Epithelial cell of proximal tubule (primary cell): ENCODE data around the gene RAD51B. TPM values are rescaled to one million over a fixed set of nuclear protein-coding genes. Genes with fewer than 3 reads are reported as not detected.
A peak's percentile ranks its signal among the peaks of the same experiment; 100 is the strongest.

Experiments used
- DNase-seq: peaks from one replicate; pipeline ENCODE4 v3.0.0-alpha.2; 2011; ENCODE audit warnings: low read depth
- H3K4me3 ChIP-seq: 2 replicates; pipeline ENCODE4 v1.5.1; 2011; ENCODE audit warnings: low read depth, mild to moderate bottlenecking, low read length
- CTCF ChIP-seq: conservative IDR thresholded peaks from 2 replicates; pipeline ENCODE4 v1.5.1; 2012; ENCODE audit warnings: low read depth, mild to moderate bottlenecking, low read length
- total RNA-seq: library from RNA; depleted of rRNA; stranded (reverse); fragments of >200 nt; gene quantifications from 2 replicates; pipeline ENCODE4 v1.2.3, GENCODE V29; 2015

The RAD51B gene
- total RNA-seq, 1 donor from 2014 or later = 6.3 TPM

GRCh38 chr14:68463705-68464374 lies 644.3 kb downstream of the RAD51B start:
- TF ChIP-seq CTCF = no peak
- no peak overlapping the region for H3K4me3 ChIP-seq
- DNase-seq = no peak

GRCh38 chr14:68464711-68465110 lies 645.1 kb downstream of the RAD51B start:
- H3K4me3 ChIP-seq = no peak overlapping the region
- DNase-seq = peak; percentile 66
- TF ChIP-seq CTCF = no peak

- no peak overlapping the region for H3K4me3 ChIP-seq
- no peak for TF ChIP-seq CTCF
- peak; percentile 68 for DNase-seq
Observed at GRCh38 chr14:68466491-68466977, 647.0 kb downstream of the RAD51B start.

- DNase-seq = no peak
- no peak for TF ChIP-seq CTCF
- no peak overlapping the region for H3K4me3 ChIP-seq
Observed at GRCh38 chr14:68467425-68467824, 647.8 kb downstream of the RAD51B start.

GRCh38 chr14:68468437-68469207 lies 649.0 kb downstream of the RAD51B start:
- DNase-seq = peak; percentile 93
- no peak for TF ChIP-seq CTCF

GRCh38 chr14:68469208-68469713 lies 649.7 kb downstream of the RAD51B start:
- DNase-seq = no peak
- no peak for TF ChIP-seq CTCF
- H3K4me3 ChIP-seq = no peak overlapping the region

More at GRCh38 chr14:68468437-68469207, 649.0 kb downstream of the RAD51B start:
- H3K4me3 ChIP-seq = no peak overlapping the region
